GM21717 (cell line): ENCODE measurements around the gene POLR1C.
"Not testable (repeated sequence)": the region's sequence is repeated elsewhere in the genome, so short reads cannot be mapped to it uniquely, and the experiment has no call there.

Experiments used
- ATAC-seq: cut with Tn5 transposase; IDR thresholded peaks from one replicate; pipeline ENCODE4 v1.9.1; 2021; ENCODE audit warnings: mild to moderate bottlenecking, moderate library complexity; ENCODE audit not compliant: unreplicated experiment

Gene POLR1C

DNA sequence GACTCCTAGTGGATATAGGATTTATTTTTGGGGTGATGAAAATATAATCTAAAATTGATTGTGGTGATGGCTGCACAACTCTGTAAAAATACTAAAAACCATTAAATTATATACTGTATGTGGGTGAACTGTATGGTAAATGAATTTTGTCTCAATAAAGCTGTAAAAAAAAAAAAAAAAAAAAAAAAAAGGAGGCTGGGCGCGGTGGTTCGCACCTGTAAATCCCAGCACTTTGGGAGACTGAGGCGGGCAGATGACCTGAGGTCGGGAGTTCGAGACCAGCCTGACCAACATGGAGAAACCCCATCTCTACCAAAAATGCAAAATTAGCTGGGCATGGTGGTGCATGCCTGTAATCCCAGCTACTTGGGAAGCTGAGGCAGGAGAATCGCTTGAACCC, 40.7 kb downstream of the POLR1C start:
- ATAC-seq: not testable (repeated sequence)

DNA sequence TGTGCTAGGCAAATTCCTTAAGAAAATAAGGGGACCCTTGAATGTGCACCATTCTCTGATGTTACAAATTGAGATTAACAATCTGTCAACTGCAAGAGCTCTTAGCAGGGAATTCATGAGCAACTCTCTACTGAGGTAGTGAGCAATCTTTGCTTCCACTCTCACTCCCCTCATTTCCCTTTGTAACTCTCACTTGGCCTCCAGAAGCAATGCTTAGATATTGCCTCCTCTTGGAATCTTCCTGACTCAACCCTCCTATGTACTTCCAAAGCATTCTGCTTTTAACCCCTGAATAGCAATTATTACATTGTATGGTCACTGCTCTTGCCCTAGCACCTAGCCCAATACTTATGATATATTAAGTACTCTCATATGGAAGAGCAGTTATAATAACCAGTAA, 42.4 kb downstream of the POLR1C start:
- ATAC-seq: no peak

DNA sequence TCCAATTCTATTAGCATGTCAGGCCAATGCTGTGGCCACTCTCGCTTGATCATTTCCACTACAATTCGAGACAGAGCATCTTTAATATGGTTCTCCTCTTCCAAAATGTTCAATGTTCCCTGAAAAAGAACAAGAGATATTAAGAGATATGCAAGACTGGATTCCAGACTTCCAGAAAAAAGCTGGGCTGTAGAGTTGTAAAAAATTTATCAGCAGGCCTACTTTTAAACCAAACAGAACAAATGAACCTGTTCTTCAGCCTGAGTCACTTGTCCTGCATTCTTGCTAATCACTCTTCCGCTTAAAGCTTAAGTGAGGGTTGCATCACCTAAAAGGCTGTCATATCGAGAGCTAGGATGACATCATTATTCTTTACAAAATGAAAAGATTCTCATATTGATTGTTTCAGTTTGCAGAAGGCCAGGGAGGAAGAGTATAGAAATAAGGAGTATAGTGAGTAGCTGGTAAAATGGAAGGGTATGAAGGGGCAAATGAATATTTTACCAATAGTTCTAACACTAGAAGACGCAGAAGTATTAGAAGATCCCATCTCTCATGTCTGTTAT, 54.1 kb downstream of the POLR1C start:
- no peak for ATAC-seq
